OCI-LY1 (cell line): ENCODE measurements around the gene KLK6.

ENCODE experiments used
- H2AFZ ChIP-seq: fragments of 200-600 bp; sonication (generic), shearing (Covaris generic); 2 replicates; pipeline ENCODE4 v1.6.0; 2014; ENCODE audit warnings: antibody characterized with exemption, mild to moderate bottlenecking, low read length
- H3F3A ChIP-seq: fragments of 200-600 bp; sonication (generic), shearing (Covaris generic); 2 replicates; pipeline ENCODE4 v1.6.0; 2014; ENCODE audit warnings: mild to moderate bottlenecking, antibody characterized with exemption, low read length, moderate library complexity; ENCODE audit not compliant: insufficient read depth
- H3K27ac ChIP-seq: fragments of 200-600 bp; sonication (generic); 2 replicates; pipeline ENCODE4 v1.5.1; 2014; ENCODE audit warnings: low read length, mixed run types, mild to moderate bottlenecking, low read depth; ENCODE audit not compliant: poor library complexity, severe bottlenecking
- H3K27me3 ChIP-seq: fragments of 200-600 bp; sonication (generic); 2 replicates; pipeline ENCODE4 v1.6.0; 2014; ENCODE audit warnings: antibody characterized with exemption, mild to moderate bottlenecking, low read length, moderate library complexity; ENCODE audit not compliant: insufficient read depth
- H3K36me3 ChIP-seq: fragments of 200-600 bp; sonication (generic); 2 replicates; pipeline ENCODE4 v1.6.1; 2014; ENCODE audit warnings: mild to moderate bottlenecking, antibody characterized with exemption, low read length, moderate library complexity, mixed read lengths; ENCODE audit not compliant: insufficient read depth
- H3K4me1 ChIP-seq: fragments of 200-600 bp; sonication (generic); 2 replicates; pipeline ENCODE4 v1.5.1; 2014; ENCODE audit warnings: mild to moderate bottlenecking, low read length, moderate library complexity; ENCODE audit not compliant: insufficient read depth, severe bottlenecking
- H3K4me2 ChIP-seq: fragments of 200-600 bp; sonication (generic), shearing (Covaris generic); 2 replicates; pipeline ENCODE4 v1.6.1; 2014; ENCODE audit warnings: low read length
- H3K4me3 ChIP-seq: fragments of 200-600 bp; sonication (generic); 2 replicates; pipeline ENCODE4 v1.5.1; 2014; ENCODE audit warnings: low read length, low read depth, mild to moderate bottlenecking, mixed read lengths; ENCODE audit not compliant: poor library complexity, severe bottlenecking
- H3K79me2 ChIP-seq: fragments of 200-600 bp; shearing (Covaris generic); 2 replicates; pipeline ENCODE4 v1.6.1; 2016; ENCODE audit warnings: mixed run types, low read length, mixed read lengths; ENCODE audit not compliant: insufficient read depth
- H3K9ac ChIP-seq: fragments of 200-600 bp; sonication (generic), shearing (Covaris generic); 2 replicates; pipeline ENCODE4 v1.6.1; 2014; ENCODE audit warnings: mild to moderate bottlenecking, low read length, mixed read lengths
- H3K9me2 ChIP-seq: fragments of 200-600 bp; sonication (generic), shearing (Covaris generic); 2 replicates; pipeline ENCODE4 v1.6.1; 2014; ENCODE audit warnings: low read depth, mild to moderate bottlenecking, low read length, mixed read lengths
- H3K9me3 ChIP-seq: fragments of 200-600 bp; shearing (Covaris generic); 2 replicates; pipeline ENCODE4 v1.6.1; 2014; ENCODE audit warnings: low read length, mixed read lengths
- H4K20me1 ChIP-seq: fragments of 200-600 bp; sonication (generic), shearing (Covaris generic); 2 replicates; pipeline ENCODE4 v1.6.0; 2016; ENCODE audit warnings: mild to moderate bottlenecking, low read length; ENCODE audit not compliant: insufficient read depth
- CTCF ChIP-seq: fragments of 200-600 bp; sonication (generic), shearing (Covaris generic); IDR thresholded peaks from 2 replicates; pipeline ENCODE4 v1.5.1; 2017; ENCODE audit warnings: mild to moderate bottlenecking, antibody characterized with exemption, low read length, moderate library complexity, mixed read lengths
- EZH2 ChIP-seq: fragments of 200-600 bp; sonication (generic), shearing (Covaris generic); IDR thresholded peaks from 2 replicates; pipeline ENCODE4 v1.8.0; 2017; ENCODE audit warnings: borderline replicate concordance, mixed run types, mild to moderate bottlenecking, antibody characterized with exemption, low read length, moderate library complexity, mixed read lengths

Gene KLK6

GRCh38 chr19:51002542-51003311 is 33.3 kb upstream of the KLK6 start:
- Histone ChIP-seq H3K27me3 (no peaks in the 10 kb centered on the region), H3K36me3 (no peaks in the 10 kb centered on the region), H4K20me1 (no peaks in the 10 kb centered on the region), H3K9me3 (no peaks in the 10 kb centered on the region), H3K4me1 (no peaks in the 10 kb centered on the region), H3K4me3 (no peak overlapping the region), H2AFZ (no peak overlapping the region), H3F3A (no peaks in the 10 kb centered on the region), H3K9ac (no peak overlapping the region), H3K79me2 (no peaks in the 10 kb centered on the region), H3K27ac (no peak overlapping the region), H3K4me2 (no peak overlapping the region), H3K9me2 (no peaks in the 10 kb centered on the region)
- TF ChIP-seq CTCF = no peak
- no peak for TF ChIP-seq EZH2

GRCh38 chr19:51002089-51002532 is 32.7 kb upstream of the KLK6 start:
- Histone ChIP-seq H4K20me1 (no peaks in the 10 kb centered on the region), H3K9me2 (no peaks in the 10 kb centered on the region), H3K4me1 (no peaks in the 10 kb centered on the region), H3K27ac (no peak overlapping the region), H3F3A (no peaks in the 10 kb centered on the region), H3K9me3 (no peaks in the 10 kb centered on the region), H3K36me3 (no peaks in the 10 kb centered on the region), H2AFZ (no peak overlapping the region), H3K4me2 (no peak overlapping the region), H3K79me2 (no peaks in the 10 kb centered on the region), H3K27me3 (no peaks in the 10 kb centered on the region), H3K9ac (no peak overlapping the region), H3K4me3 (no peak overlapping the region)
- TF ChIP-seq EZH2 = no peak
- TF ChIP-seq CTCF = no peak

GRCh38 chr19:51001515-51001914 is 32.1 kb upstream of the KLK6 start, which contains the start of gene KLK8:
Gene KLK8 (minus strand): TSS chr19:51001604. CDS start chr19:51001167, 437 bp downstream.
- no peak for TF ChIP-seq CTCF
- no peak for TF ChIP-seq EZH2
- H3K9me3 ChIP-seq = no peaks in the 10 kb centered on the region

More at GRCh38 chr19:51001515-51001914, 32.1 kb upstream of the KLK6 start, which contains the start of gene KLK8:
- no peaks in the 10 kb centered on the region for H3K79me2 ChIP-seq
- H3K27ac ChIP-seq = no peak within 1 kb of the TSS
- no peaks in the 10 kb centered on the region for H3K27me3 ChIP-seq
- H4K20me1 ChIP-seq = no peaks in the 10 kb centered on the region
- no peaks in the 10 kb centered on the region for H3F3A ChIP-seq
- H3K9ac ChIP-seq = no peak within 1 kb of the TSS
- H3K4me3 ChIP-seq = no peak within 1 kb of the TSS
- no peak within 1 kb of the TSS for H2AFZ ChIP-seq
- no peaks in the 10 kb centered on the region for H3K9me2 ChIP-seq
- H3K4me1 ChIP-seq = no peaks in the 10 kb centered on the region
- H3K36me3 ChIP-seq = no peaks in the 10 kb centered on the region
- no peak within 1 kb of the TSS for H3K4me2 ChIP-seq
